CD4-positive, alpha-beta T cell treated with Interleukin-10 for 1 hour (primary cell): Measurements from ENCODE around the gene FCHO1.
"Not testable (repeated sequence)": the region's sequence is repeated elsewhere in the genome, so short reads cannot be mapped to it uniquely, and the experiment has no call there.

ENCODE experiments used
- DNase-seq: peaks from one replicate; pipeline ENCODE4 v3.0.0-alpha.2; 2020

FCHO1 gene

DNA sequence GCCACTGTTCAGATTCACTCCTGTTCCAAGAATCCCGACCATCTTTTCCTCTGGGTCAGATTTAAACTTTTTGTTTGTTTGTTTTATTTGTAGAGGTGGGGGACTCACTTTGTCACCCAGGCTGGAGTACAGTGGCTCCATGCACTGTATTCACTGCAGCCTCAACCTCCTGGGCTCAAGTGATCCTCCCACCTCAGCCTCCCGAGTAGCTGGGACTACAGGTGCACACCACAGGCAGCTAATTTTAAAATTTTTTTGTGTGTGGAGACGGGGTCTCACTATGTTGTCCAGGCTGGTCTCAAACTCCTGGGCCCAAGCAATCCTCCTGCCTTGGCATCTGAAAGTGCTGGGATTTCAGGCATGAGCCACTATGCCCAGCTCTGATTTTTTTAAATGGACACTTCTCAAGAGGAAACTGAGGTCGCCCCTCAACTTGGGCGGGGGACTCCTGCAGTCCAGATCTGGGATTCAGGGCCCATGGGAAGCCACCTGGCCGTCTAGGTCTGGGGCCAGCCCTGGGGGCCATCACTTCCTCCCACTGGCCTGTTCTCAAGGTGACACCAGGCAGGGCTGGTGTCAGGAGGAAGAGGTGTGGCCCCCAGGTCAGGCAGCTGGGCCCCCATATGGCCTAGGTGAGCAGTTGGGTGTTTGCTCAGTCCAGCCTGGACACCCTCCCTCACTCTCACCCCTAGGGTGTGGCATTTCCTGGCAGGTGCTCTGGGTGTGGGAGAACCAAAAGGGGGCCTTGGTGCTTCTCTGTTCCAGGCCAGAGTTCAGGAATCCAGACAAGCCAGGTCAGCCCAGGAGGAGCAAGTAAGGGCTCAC lies 44.9 kb downstream of the FCHO1 start:
- DNase-seq, result no peak

DNA sequence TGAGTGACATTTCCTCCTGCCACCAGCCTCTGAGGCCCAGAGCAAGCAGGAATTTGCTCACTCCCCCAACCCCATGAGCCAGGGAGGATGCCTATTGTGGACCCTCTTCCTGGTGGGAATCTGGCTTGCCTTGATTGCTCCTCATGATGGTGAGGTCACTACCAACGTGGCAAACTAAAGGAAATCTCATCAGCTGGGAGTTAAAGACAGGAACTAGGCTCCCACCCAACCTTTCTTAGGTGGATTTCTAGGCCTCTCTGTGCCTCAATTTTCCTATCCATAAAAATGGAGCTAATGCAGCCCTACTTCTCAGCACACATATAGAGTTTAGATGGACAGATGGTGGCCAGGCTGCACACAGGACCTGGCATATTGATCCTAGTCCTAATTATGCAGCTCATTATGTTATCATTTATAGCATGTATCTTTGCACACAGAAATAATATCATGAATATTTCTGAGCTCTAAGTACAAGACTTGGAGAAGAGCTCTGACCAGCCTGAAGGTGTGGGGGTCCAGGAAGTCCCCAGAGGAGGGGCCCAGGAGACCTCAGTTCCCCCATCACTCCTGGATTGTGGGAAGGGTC lies 45.7 kb downstream of the FCHO1 start:
- DNase-seq, result no peak

DNA sequence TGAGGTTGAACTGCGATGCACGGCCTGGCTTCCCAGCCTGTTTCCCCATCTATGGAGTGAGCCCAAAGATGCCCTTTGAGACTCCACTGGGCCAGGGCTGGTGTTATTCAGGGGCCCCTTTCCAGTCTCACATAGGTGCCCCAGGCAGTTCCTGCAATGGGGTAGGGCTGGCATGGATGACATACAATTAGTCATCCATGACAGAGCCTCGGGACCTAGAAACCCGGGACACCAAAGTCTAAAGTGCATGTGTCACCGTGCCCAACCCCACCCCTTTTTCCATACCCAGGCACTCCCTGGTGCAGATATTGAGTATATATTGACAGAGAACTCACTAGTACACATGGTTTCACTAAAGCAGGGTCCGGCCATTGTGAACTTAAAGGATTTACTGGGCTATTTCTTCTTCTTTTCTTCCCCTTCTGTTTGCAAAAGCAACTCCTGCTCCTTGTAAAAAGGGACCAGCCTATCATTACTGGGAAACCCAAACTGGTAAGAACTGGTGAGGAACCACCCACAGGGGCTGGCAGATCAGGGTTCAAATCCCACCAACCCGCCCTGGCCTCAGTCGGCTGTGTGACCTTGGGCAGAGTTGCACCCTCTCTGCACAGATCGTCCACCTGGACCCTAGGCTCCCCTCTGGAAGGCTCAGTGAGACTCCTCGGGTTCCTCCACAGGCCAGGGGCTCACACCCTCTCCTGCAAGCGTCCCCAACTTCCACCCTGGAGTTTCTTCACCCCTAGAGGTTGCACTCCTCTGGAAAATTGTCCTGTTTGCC lies 46.3 kb downstream of the FCHO1 start:
- DNase-seq, result no peak

DNA sequence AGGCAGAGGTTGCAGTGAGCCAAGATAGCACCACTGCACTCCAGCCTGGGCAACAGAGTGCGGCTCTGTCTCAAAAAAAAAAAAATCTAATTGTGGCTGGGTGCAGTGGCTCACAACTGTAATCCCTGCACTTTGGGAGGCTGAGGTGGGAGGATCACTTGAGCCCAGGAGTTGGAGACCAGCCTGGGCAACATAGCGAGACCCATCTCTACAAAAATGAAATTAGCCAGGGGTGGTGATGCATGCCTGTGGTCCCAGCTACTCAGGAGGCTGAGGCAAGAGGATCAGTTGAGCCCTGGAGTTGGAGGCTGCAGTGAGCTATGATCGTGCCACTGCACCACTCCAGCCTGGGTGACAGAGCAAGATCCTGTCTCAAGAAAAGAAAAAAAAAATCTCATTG lies 47.3 kb downstream of the FCHO1 start:
- DNase-seq, result not testable (repeated sequence)

DNA sequence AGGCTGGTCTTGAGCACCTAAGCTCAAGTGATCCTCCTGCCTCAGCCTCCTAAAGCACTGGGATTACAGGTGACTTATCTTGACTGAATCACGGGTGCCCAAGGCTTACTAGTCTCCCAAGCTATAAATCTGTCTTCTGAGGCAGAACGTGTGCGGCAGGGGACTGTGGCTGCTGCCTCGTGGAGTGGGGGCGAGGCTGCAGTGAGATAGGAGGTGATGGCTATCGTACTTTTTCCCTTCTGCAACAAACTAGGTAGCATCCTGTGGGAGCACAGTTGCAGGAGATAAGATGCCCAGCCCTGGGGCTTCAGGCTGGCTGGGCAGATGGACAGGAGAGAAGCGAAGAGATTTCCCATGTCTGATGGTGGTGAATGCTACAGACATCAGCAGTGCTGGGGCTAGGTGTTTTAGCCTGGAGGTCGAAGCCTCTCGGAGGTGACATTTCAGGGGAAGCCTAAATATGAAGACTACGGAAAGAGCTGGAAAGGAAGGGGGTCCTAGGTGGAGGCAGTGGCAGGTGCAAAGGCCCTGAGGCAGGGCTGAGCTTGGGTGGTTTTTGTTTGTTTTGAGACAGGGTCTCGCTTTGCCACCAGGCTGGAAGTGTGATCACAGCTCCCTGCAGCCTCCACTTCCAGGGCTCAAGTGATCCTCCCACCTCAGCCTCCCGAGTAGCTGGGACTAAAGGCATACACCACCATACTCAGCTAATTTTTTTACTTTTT lies 51.0 kb downstream of the FCHO1 start:
- DNase-seq, result no peak

DNA sequence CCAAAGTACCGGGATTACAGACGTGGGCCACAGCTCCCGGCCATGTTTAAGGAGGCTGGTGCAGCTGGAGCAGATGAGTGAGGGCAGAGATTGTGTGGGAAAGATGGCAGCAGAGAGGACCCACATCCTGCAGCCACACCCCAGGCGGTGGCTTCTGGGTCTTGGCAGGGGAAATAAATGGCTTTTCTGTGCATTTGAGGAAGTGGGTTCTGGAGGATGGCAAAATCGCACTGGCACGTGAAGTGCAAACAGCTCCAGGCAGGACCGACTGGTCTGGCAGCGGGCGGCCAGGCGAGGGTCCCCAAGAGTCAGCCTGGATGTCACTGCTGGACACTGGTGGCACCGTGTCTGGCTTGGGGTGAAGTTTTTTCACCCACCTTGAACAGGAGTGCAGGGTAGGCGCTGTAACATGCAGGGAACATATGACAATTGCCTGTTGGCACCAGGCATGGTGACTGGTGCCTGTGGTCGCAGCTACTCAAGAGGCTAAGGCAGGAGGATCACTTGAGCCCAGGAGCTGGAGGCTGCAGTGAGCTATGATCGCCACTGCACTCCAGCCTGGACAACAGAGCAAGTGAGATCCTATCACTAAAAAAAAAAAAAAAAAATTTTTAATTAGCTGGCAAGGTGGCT lies 52.1 kb downstream of the FCHO1 start:
- DNase-seq, result peak; percentile 48

DNA sequence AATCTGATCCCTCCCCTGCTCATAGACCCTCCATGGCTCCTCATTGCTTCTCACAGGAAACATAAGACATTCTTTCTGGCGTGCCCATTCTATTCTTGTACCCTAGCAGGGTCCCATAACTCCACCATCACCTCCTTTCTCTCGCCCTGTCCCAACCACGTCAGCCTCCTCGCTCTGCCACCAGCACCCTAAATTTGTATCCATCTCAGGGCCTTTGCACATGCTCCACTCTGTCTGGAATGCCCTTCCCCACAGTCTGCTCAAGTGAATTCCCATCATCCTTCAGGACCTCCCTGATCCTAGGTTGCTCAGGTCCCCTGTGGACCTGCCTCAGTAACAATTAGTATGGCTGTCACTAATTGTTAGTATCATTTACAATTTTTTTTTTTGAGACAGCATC lies 54.1 kb downstream of the FCHO1 start:
- DNase-seq, result no peak

DNA sequence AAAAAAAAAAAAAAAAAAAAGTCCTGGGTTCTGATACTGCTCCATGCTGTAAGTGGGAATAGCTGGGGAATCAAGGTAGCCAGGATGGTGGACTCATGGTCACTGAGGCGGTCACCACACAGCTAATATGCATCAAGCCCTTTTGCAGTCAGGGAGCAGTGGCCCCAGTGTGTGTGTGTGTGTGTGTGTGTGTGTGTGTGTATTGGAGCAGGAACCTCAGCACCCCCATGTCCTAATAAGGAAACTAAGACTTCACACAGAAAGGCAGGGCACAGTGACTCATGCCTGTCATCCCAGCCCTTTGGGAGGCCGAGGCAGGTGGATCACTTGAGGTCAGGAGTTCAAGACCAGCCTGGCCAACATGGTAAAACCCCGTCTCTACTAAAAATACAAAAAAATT lies 55.7 kb downstream of the FCHO1 start:
- DNase-seq, result peak; percentile 21

DNA sequence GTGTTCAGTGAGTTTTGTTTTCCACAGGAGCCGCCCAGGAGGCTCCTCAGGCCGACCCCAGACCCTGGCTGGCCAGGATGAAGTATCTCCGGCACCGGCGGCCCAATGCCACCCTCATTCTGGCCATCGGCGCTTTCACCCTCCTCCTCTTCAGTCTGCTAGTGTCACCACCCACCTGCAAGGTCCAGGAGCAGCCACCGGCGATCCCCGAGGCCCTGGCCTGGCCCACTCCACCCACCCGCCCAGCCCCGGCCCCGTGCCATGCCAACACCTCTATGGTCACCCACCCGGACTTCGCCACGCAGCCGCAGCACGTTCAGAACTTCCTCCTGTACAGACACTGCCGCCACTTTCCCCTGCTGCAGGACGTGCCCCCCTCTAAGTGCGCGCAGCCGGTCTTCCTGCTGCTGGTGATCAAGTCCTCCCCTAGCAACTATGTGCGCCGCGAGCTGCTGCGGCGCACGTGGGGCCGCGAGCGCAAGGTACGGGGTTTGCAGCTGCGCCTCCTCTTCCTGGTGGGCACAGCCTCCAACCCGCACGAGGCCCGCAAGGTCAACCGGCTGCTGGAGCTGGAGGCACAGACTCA lies 56.5 kb downstream of the FCHO1 start:
- peak; percentile 18 for DNase-seq

DNA sequence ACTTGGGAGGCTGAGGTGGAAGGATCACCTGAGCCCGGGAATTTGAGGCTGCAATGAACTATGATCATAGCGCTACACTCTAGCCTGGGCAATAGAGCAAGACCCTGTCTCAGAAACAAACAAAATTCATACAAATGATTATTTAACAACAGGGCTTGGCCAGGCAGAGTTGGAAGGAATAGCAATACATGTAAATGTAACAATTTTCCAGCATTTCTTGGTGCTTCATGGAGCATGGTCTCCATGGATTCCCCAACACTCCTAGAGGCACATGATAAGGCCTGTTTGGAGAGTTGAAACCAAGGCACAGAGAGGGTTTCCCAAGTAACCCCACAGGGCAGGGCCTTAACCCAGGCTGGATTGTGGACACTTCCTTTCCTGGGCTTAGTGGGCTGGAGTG lies 59.8 kb downstream of the FCHO1 start:
- no peak for DNase-seq

DNA sequence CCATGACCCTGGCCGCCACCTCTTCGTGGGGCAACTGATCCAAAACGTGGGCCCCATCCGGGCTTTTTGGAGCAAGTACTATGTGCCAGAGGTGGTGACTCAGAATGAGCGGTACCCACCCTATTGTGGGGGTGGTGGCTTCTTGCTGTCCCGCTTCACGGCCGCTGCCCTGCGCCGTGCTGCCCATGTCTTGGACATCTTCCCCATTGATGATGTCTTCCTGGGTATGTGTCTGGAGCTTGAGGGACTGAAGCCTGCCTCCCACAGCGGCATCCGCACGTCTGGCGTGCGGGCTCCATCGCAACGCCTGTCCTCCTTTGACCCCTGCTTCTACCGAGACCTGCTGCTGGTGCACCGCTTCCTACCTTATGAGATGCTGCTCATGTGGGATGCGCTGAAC lies 60.4 kb downstream of the FCHO1 start:
- no peak for DNase-seq

DNA sequence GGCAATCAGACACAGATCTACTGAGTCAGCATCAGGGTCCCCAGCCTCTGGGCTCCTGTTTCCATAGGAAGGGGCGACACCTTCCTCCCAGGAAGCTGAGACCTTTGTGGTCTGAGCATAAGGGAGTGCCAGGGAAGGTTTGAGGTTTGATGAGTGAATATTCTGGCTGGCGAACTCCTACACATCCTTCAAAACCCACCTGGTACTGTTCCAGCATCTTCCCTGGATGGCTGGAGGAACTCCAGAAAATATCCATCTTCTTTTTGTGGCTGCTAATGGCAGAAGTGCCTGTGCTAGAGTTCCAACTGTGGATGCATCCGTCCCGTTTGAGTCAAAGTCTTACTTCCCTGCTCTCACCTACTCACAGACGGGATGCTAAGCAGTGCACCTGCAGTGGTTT lies 60.8 kb downstream of the FCHO1 start:
- no peak for DNase-seq

DNA sequence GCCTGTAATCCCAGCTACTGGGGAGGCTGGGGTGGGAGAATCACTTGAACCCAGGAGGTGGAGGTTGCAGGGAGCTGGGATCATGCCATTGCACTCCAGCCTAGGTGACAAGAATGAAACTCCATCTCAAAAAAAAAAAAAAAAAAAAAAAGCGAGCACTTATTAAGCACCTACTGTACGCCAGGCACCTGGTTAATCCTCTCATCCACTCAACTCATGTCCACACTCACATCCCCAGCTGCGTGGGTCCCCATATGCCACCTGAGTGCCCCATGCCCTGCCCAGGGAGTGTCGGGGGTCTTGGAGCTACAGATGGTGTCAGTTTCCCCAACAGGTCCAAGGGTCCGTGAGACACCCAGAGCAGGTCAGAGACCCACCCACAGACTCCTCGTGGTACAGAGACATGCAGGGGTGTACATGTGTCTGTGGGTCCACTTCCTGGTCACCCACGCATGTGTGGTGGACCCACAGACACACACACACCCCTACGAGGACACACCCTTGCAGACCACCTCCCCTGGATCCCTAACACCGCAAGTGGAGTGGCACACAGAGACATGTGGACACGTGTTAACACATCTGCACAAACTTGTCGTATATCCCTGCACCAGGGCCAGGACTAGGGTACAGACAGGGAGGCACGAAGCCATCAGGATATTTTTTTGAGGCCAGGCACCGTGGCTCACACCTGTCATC lies 66.5 kb downstream of the FCHO1 start:
- DNase-seq, result no peak

DNA sequence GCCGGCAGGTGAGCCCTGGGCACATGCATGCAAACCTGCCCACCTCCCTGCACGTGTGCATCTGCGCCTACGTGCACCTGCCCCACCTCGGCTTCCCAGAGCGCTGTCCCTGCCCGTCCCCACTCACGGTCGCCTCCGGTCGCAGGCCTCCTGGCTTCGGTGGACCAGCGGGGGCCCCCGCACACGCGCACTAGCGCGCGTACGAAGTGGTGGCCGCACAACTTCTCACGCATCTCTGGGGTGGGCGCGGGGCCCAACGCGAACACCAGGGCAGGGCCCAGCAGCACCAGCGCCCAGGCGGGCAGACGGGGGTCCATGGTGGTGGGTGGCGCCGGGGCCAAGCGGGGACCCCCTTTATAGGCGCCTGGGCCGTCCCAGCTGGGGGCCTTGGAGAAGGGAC lies 69.9 kb downstream of the FCHO1 start, which contains the start of gene INSL3:
Gene INSL3 (minus strand): TSS at position 330 of the 400 bp plus-strand sequence. CDS start 13 bp downstream, at position 317.
- no peak for DNase-seq

DNA sequence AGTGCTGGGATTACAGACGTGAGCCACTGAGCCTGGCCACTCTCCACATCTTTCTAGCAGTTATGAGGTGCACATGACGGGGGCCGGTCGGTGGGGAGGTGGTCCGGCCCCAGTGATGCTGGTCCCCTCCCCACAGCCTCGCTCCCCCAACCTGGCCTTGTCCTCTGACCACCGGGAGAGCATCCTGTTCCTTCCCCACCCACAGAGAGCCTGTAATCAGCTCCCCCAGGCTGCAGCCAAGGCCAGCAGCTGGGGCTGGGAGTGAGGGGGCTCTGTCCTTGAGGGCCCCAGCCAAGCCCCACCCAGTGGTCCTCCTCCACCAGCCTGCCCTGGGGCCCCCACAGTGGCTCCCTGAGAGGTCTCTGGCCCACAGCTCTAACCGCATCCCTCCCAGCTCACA lies 73.1 kb downstream of the FCHO1 start:
- DNase-seq, result no peak

DNA sequence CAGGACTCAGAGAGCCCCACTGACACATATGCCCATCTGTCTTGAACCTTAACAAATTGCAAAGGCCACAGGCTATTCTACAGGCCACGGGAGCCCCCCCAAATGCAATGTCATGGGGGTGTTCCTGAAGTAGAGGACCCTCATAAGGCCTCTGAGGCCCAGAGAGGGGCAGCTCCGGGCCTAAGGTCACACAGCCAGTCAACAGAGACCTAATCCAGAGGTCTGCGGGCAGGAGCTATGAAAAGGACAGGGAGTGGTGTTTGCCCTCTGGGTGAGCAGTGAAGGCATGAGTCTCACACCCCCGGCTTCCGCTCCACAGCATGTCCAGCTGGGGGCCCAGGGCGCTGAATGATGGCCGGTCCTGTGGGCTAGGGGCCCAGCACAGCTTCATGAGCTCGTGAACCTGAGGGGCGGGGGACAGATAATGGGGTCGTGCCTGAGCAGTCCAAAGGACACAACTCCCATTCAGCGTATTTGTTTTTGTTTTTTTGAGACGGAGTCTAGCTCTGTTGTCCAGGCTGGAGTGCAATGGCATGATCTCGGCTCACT lies 75.3 kb downstream of the FCHO1 start:
- no peak for DNase-seq

DNA sequence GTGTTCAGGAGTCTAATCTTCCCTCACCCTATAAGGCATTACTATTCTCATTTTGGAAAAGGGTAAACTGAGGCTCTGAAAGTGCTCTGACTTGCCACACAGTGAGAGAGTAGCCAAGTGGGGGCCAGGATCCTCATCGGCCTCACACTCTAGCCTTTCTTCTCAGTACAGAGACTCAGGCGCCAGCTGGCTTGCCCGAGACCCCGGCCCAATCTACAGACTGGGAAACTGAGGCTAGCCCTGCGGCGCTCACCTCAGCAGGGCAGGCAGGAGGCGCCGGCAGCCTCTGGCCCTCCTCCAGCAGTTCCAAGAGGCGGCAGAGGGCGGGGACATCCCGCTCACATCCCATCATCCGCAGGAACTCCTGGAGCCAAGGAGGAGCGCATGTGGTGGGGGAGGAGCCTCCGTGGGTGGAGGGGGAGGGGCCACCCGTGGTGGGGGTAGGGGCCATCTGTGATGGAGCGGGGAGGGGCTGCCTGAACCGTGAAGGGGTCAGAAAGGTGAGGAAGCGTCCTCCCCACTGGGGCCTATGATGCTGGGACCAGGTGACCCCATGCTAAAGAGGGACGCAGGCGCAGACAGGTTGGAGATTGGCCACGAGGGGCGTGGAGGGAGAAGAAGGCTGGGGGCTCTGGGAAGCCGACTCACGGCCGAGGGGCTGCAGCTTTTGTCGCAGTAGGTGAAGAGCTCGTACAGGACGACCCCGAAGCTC lies 78.7 kb downstream of the FCHO1 start:
- no peak for DNase-seq

DNA sequence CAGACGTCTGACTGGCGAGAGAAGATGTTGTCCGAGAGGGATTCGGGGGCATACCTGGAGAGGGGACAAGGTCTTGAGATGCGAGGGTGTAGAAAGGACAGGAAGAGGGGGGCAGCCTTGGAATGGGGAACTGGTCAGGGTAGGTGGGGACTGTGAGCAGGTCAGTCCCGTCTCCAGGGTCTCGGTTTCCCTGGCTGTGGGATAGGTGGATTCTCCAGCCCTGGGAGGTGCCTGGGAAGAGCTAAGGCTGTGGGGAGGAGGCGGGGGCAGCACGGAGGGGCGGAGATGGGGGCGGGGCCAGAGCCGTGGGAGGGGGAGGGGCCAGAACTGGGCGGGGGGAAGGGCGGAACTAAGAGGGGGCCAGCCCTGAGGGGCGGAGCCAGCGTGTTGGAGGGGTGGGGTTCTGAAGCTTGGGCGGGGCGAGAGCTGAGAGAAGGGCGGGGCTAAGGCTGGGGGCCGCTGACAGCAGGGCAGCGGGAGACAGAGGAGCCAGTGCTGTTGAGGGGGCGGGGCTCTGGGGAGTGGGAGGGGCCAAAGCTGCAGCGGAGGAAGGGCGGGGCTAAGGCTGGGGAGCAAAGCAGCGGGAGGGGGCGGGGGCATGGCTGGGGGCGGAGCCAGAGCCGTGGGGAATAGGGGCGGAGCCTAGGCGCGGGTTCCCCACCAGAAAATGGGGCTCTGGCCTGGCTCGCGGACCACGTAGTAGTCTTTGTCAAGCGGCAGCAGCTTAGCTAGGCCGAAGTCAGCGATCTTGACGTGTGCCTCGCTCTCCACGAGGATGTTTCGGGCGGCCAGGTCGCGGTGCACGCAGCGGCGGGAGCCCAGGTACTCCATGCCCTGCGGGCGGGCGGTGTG lies 79.5 kb downstream of the FCHO1 start:
- peak; percentile 58 for DNase-seq

DNA sequence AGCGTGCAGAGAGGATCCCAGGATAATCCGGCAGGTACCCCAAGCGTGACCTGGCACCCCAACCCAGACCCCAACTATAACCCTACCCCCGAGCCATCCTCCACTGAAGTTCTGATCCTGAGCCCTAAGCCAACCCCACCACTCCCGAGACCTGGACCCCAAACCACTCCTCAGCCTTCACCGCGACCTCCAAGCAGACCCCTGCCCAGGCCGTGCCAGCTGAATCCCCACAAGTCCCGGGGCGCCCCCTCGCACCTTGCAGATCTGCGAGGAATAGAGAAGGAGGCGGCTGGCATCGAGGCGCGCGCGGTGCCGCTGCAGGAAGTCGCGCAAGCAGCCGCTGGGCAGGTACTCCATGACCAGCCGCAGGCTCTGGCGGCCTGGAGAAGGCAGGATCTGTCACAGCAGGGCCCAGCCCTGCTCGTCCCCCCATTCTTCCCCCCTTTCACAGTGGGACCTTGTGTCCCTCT lies 80.2 kb downstream of the FCHO1 start:
- DNase-seq, result no peak
